ENCODE results near the gene CRYAA.

Gene CRYAA

DNA sequence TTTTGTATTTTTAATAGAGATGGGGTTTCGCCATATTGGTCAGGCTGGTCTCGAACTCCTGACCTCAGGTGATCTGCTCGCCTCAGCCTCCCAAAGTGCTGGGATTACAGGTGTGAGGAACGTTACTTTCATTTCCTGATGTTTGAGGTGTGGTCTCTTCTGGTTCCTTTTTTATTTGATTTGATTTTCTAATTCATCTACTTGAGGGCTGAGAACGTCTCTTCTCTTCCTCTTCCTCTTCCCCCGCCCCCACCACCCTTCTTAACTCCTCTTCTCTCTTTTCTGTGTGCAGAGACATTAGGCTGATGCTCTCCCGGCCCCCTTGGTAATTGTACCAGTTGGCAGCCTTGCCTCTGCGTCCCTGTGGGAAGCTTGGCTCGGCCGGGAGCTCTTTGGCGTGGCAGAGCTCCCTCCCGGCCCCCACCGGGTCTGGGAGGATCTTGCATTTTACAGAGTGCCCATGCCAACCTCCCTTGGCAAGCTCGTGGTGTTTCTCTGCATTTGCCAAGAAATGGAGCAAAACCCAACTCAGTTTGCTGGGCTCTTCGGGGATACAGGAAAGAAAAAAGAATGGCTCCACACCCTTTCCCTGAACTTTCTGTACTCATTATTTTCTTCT lies 19.9 kb downstream of the CRYAA start (continued):
- TF ChIP-seq KLF8 (tag by site-specific recombination; IDR thresholded peaks at IDR 0.05): no peak

DNA sequence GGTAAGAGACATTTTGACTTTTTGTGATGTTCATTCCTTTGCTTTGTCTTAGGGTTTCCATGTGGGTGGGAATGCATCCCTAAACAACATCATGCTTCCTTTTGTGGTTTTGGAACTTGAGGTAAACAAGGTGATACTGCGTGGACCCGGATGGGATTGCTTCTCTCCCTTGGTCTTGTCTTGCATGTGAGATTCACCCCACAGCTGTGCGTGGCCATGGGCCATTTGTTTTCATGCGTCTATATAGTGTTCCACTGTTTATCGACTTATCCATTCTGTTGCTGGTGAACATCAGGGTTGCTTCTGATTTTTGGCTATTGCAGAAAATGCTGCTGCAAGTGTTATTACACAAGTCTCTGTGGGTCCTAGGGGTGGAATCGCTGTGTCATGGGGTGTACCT lies 21.1 kb downstream of the CRYAA start:
- Histone ChIP-seq H3K4me3 (ENCODE audit: low read depth, low read length) (no peak overlapping the region), H3K36me3 (ENCODE audit: control insufficient read depth in 2 of 2, insufficient read depth in 1 of 2, low read length in 2 of 2) (no peaks in the 10 kb centered on the region), H3K4me1 (ENCODE audit: control insufficient read depth, insufficient read depth, low read length) (no peaks in the 10 kb centered on the region), H3K9me3 (ENCODE audit: control insufficient read depth, insufficient read depth, low read depth, low read length) (no peaks in the 10 kb centered on the region), H3K27ac (ENCODE audit: extremely low read depth, low read depth, low read length) (no peak overlapping the region)
- ChIA-PET POLR2A (no interaction called here), CTCF (interaction anchor here (0.6 kb wide), 1 partner anchor 259 kb away, joined by 3 read pairs; no protein-coding TSS in a partner anchor)
- TF ChIP-seq ZNF341 (tag by site-specific recombination; IDR thresholded peaks at IDR 0.05; ENCODE audit: low read depth): no peak
- TF ChIP-seq ZNF121 (tag by site-specific recombination; IDR thresholded peaks at IDR 0.05): no peak
- TF ChIP-seq, protein P1, sequence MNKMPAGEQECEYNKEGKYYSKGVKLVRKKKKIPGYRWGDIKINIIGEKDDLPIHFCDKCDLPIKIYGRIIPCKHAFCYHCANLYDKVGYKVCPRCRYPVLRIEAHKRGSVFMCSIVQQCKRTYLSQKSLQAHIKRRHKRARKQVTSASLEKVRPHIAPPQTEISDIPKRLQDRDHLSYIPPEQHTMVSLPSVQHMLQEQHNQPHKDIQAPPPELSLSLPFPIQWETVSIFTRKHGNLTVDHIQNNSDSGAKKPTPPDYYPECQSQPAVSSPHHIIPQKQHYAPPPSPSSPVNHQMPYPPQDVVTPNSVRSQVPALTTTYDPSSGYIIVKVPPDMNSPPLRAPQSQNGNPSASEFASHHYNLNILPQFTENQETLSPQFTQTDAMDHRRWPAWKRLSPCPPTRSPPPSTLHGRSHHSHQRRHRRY (tag by site-specific recombination; IDR thresholded peaks at IDR 0.05): no peak
- TF ChIP-seq ZSCAN23 (tag by site-specific recombination; IDR thresholded peaks at IDR 0.05): no peak
- no peak for TF ChIP-seq TCF7L2 (IDR thresholded peaks at IDR 0.05; ENCODE audit: borderline replicate concordance, low read depth, low read length)

DNA sequence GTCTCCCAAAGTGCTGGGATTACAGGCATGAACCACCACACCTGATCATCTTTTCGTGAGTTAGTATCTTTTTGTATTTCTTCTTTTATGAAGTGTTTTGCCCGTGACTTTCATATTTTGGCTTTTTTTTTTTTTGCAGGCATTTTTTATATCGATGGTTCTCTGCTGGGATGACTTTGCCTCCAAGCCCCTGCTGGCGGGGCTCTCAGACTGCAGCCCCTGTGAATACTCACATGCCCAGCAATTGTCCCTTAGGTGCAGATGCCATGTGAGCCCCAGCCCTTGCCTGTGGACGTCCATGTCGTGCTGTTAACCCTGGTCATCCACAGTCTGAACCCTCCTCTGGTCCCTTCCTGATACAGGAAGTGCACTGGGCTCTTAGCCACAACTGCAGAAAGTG lies 21.7 kb downstream of the CRYAA start:
- no peak overlapping the region for H3K27ac ChIP-seq (ENCODE audit: extremely low read depth, low read depth, low read length)
- no peaks in the 10 kb centered on the region for H3K4me1 ChIP-seq (ENCODE audit: control insufficient read depth, insufficient read depth, low read length)
- no peaks in the 10 kb centered on the region for H3K36me3 ChIP-seq (ENCODE audit: control insufficient read depth in 2 of 2, insufficient read depth in 1 of 2, low read length in 2 of 2)
- H3K9me3 ChIP-seq (ENCODE audit: control insufficient read depth, insufficient read depth, low read depth, low read length): no peaks in the 10 kb centered on the region
- no peak overlapping the region for H3K4me3 ChIP-seq (ENCODE audit: low read depth, low read length)
- CTCF ChIA-PET: no interaction called here
- POLR2A ChIA-PET: no interaction called here
- TF ChIP-seq ZIC2 (tag by site-specific recombination; IDR thresholded peaks at IDR 0.05) (no peak), ZNF423 (tag by site-specific recombination; IDR thresholded peaks at IDR 0.05) (no peak), HOXD13 (CRISPR knock-in tag; IDR thresholded peaks at IDR 0.05; ENCODE audit: borderline replicate concordance) (no peak), ZBTB20 (tag by site-specific recombination; IDR thresholded peaks at IDR 0.05) (no peak), ZNF354C (tag by site-specific recombination; IDR thresholded peaks at IDR 0.05; ENCODE audit: borderline replicate concordance, low read depth) (no peak), ZNF274 (IDR thresholded peaks at IDR 0.05; ENCODE audit: low read length) (no peak), ZNF274 (tag by site-specific recombination; IDR thresholded peaks at IDR 0.05; ENCODE audit: borderline replicate concordance) (no peak), ZNF202 (tag by site-specific recombination; IDR thresholded peaks at IDR 0.05; ENCODE audit: borderline replicate concordance) (no peak), ZNF660 (tag by site-specific recombination; IDR thresholded peaks at IDR 0.05) (no peak)
- TF ChIP-seq, protein P2, sequence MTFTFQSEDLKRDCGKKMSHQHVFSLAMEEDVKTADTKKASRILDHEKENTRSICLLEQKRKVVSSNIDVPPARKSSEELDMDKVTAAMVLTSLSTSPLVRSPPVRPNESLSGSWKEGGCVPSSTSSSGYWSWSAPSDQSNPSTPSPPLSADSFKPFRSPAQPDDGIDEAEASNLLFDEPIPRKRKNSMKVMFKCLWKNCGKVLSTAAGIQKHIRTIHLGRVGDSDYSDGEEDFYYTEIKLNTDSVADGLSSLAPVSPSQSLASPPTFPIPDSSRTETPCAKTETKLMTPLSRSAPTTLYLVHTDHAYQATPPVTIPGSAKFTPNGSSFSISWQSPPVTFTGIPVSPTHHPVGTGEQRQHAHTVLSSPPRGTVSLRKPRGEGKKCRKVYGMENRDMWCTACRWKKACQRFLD (tag by site-specific recombination; IDR thresholded peaks at IDR 0.05): no peak
- TF ChIP-seq, protein P3, sequence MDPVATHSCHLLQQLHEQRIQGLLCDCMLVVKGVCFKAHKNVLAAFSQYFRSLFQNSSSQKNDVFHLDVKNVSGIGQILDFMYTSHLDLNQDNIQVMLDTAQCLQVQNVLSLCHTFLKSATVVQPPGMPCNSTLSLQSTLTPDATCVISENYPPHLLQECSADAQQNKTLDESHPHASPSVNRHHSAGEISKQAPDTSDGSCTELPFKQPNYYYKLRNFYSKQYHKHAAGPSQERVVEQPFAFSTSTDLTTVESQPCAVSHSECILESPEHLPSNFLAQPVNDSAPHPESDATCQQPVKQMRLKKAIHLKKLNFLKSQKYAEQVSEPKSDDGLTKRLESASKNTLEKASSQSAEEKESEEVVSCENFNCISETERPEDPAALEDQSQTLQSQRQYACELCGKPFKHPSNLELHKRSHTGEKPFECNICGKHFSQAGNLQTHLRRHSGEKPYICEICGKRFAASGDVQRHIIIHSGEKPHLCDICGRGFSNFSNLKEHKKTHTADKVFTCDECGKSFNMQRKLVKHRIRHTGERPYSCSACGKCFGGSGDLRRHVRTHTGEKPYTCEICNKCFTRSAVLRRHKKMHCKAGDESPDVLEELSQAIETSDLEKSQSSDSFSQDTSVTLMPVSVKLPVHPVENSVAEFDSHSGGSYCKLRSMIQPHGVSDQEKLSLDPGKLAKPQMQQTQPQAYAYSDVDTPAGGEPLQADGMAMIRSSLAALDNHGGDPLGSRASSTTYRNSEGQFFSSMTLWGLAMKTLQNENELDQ (tag by site-specific recombination; IDR thresholded peaks at IDR 0.05; ENCODE audit: low read depth): no peak
- TF ChIP-seq, protein P4, sequence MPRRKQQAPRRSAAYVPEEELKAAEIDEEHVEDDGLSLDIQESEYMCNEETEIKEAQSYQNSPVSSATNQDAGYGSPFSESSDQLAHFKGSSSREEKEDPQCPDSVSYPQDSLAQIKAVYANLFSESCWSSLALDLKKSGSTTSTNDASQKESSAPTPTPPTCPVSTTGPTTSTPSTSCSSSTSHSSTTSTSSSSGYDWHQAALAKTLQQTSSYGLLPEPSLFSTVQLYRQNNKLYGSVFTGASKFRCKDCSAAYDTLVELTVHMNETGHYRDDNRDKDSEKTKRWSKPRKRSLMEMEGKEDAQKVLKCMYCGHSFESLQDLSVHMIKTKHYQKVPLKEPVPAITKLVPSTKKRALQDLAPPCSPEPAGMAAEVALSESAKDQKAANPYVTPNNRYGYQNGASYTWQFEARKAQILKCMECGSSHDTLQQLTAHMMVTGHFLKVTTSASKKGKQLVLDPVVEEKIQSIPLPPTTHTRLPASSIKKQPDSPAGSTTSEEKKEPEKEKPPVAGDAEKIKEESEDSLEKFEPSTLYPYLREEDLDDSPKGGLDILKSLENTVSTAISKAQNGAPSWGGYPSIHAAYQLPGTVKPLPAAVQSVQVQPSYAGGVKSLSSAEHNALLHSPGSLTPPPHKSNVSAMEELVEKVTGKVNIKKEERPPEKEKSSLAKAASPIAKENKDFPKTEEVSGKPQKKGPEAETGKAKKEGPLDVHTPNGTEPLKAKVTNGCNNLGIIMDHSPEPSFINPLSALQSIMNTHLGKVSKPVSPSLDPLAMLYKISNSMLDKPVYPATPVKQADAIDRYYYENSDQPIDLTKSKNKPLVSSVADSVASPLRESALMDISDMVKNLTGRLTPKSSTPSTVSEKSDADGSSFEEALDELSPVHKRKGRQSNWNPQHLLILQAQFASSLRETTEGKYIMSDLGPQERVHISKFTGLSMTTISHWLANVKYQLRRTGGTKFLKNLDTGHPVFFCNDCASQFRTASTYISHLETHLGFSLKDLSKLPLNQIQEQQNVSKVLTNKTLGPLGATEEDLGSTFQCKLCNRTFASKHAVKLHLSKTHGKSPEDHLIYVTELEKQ (tag by site-specific recombination; IDR thresholded peaks at IDR 0.05; ENCODE audit: borderline replicate concordance): no peak
- TF ChIP-seq, protein P5, sequence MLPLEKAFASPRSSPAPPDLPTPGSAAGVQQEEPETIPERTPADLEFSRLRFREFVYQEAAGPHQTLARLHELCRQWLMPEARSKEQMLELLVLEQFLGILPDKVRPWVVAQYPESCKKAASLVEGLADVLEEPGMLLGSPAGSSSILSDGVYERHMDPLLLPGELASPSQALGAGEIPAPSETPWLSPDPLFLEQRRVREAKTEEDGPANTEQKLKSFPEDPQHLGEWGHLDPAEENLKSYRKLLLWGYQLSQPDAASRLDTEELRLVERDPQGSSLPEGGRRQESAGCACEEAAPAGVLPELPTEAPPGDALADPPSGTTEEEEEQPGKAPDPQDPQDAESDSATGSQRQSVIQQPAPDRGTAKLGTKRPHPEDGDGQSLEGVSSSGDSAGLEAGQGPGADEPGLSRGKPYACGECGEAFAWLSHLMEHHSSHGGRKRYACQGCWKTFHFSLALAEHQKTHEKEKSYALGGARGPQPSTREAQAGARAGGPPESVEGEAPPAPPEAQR (tag by site-specific recombination; IDR thresholded peaks at IDR 0.05): no peak
